ENCODE data around the gene TMEM178B.

- TF ChIP-seq YY1 (IDR thresholded peaks at IDR 0.05; ENCODE audit: low read depth) (no peak), CTCF (IDR thresholded peaks at IDR 0.05) (no peak), POLR2AphosphoS5 (IDR thresholded peaks at IDR 0.05; ENCODE audit: low read depth, low read length) (no peak)
- TF ChIP-seq, protein P1, sequence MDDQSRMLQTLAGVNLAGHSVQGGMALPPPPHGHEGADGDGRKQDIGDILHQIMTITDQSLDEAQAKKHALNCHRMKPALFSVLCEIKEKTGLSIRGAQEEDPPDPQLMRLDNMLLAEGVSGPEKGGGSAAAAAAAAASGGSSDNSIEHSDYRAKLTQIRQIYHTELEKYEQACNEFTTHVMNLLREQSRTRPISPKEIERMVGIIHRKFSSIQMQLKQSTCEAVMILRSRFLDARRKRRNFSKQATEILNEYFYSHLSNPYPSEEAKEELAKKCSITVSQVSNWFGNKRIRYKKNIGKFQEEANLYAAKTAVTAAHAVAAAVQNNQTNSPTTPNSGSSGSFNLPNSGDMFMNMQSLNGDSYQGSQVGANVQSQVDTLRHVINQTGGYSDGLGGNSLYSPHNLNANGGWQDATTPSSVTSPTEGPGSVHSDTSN (IDR thresholded peaks at IDR 0.05): no peak
Observed at GRCh38 chr7:141325275-141325674, 251.4 kb downstream of the TMEM178B start.

Measured in SK-N-SH (cell line).